Calu3 (cell line): ENCODE data around the gene ADCY6. TPM values are rescaled to one million over a fixed set of nuclear protein-coding genes. Genes with fewer than 3 reads are reported as not detected.
"Not testable (repeated sequence)": the region's sequence is repeated elsewhere in the genome, so short reads cannot be mapped to it uniquely, and the experiment has no call there.

ENCODE experiments used
- BruUV-seq: library from RNA; stranded (reverse); fragments of 400-500 nt; replicated peaks from 2 replicates; lab custom pipeline; 2021; lab: Mats Ljungman, UMichigan
- CTCF ChIA-PET: fragments of 300-600 bp; sonication (Branson Sonifier 250); formaldehyde crosslinking; loops from one replicate; lab custom pipeline; 2022; ENCODE audit warnings: antibody characterized with exemption; lab: Charles Lee
- DNase-seq: peaks from one replicate; pipeline ENCODE4 v3.0.0; 2022
- H3K27ac Mint-ChIP-seq: one replicate; pipeline ENCODE4 v1.8.0; 2022; ENCODE audit warnings: mixed read lengths; ENCODE audit not compliant: unreplicated experiment
- H3K27me3 Mint-ChIP-seq: one replicate; pipeline ENCODE4 v1.8.0; 2022; ENCODE audit warnings: mixed read lengths; ENCODE audit not compliant: unreplicated experiment
- H3K36me3 Mint-ChIP-seq: one replicate; pipeline ENCODE4 v1.8.0; 2022; ENCODE audit warnings: mild to moderate bottlenecking, moderate library complexity, mixed read lengths; ENCODE audit not compliant: insufficient read depth, unreplicated experiment
- H3K4me1 Mint-ChIP-seq: one replicate; pipeline ENCODE4 v1.8.0; 2022; ENCODE audit warnings: mild to moderate bottlenecking, low read depth, mixed read lengths; ENCODE audit not compliant: unreplicated experiment
- H3K4me3 Mint-ChIP-seq: one replicate; pipeline ENCODE4 v1.8.0; 2022; ENCODE audit warnings: mild to moderate bottlenecking, low read depth, moderate library complexity, mixed read lengths; ENCODE audit not compliant: unreplicated experiment
- H3K9me3 Mint-ChIP-seq: one replicate; pipeline ENCODE4 v1.8.0; 2022; ENCODE audit warnings: low read depth, mixed read lengths; ENCODE audit not compliant: unreplicated experiment
- CTCF ChIP-seq: fragments of 200-600 bp; IDR thresholded peaks from one replicate; pipeline ENCODE4 v1.8.0; 2022; ENCODE audit warnings: antibody characterized with exemption; ENCODE audit not compliant: unreplicated experiment
- intact Hi-C: fragments of 100-400 bp; cut with micrococcal nuclease; formaldehyde crosslinking; loops from one replicate; pipeline ENCODE4 v1.10.0; 2022; ENCODE audit not compliant: unreplicated experiment
- total RNA-seq: library from RNA; stranded (reverse); gene quantifications from 2 replicates; pipeline ENCODE4 v1.2.3, GENCODE V29; 2022

Gene ADCY6
- total RNA-seq, 1 experiment from 2014 or later, result 42.9 TPM

- BruUV-seq, result no TSS peak
- Mint-ChIP-seq H3K27ac (no peak overlapping the region), H3K9me3 (no peaks in the 10 kb centered on the region), H3K4me1 (no peaks in the 10 kb centered on the region), H3K36me3 (no peaks in the 10 kb centered on the region), H3K27me3 (peaks cover 30% of the 10 kb centered on the region), H3K4me3 (no peak overlapping the region)
- CTCF ChIA-PET, result interaction anchor here (0.6 to 1.1 kb wide), 3 partner anchors 9 to 184 kb away, joined by 3 to 4 read pairs (median 3); no protein-coding TSS in a partner anchor
- intact Hi-C loops, result no loop called here
- TF ChIP-seq CTCF, result no peak
- no peak for DNase-seq
Measured at GRCh38 chr12:48744251-48745008, 44.5 kb downstream of the ADCY6 start.

GRCh38 chr12:48739618-48740269 lies 49.1 kb downstream of the ADCY6 start:
- CTCF ChIA-PET, result interaction anchor here (0.7 kb wide), 1 partner anchor 28 kb away, joined by 3 read pairs; no protein-coding TSS in a partner anchor
- H3K27ac Mint-ChIP-seq, result no peak overlapping the region
- TF ChIP-seq CTCF, result no peak
- peaks cover 16% of the 10 kb centered on the region for H3K27me3 Mint-ChIP-seq
- H3K4me1 Mint-ChIP-seq, result no peaks in the 10 kb centered on the region
- H3K9me3 Mint-ChIP-seq, result no peaks in the 10 kb centered on the region
- H3K4me3 Mint-ChIP-seq, result no peak overlapping the region
- DNase-seq, result no peak
- BruUV-seq, result no TSS peak
- no peaks in the 10 kb centered on the region for H3K36me3 Mint-ChIP-seq
- intact Hi-C loops, result no loop called here

GRCh38 chr12:48736456-48736855 lies 52.4 kb downstream of the ADCY6 start:
- Mint-ChIP-seq H3K4me1 (no peaks in the 10 kb centered on the region), H3K27me3 (peaks cover 16% of the 10 kb centered on the region)
- intact Hi-C loops, result no loop called here

GRCh38 chr12:48728807-48729206 lies 60.1 kb downstream of the ADCY6 start:
- TF ChIP-seq CTCF, result no peak
- no peaks in the 10 kb centered on the region for H3K9me3 Mint-ChIP-seq
- BruUV-seq, result no TSS peak
- intact Hi-C loops, result no loop called here
- no peaks in the 10 kb centered on the region for H3K36me3 Mint-ChIP-seq
- H3K27me3 Mint-ChIP-seq, result no peaks in the 10 kb centered on the region
- no peaks in the 10 kb centered on the region for H3K4me1 Mint-ChIP-seq
- no peak for DNase-seq
- no peak overlapping the region for H3K27ac Mint-ChIP-seq
- CTCF ChIA-PET, result no interaction called here
- H3K4me3 Mint-ChIP-seq, result no peak overlapping the region

More at GRCh38 chr12:48736456-48736855, 52.4 kb downstream of the ADCY6 start:
- DNase-seq, result no peak
- BruUV-seq, result no TSS peak
- Mint-ChIP-seq H3K36me3 (no peaks in the 10 kb centered on the region), H3K4me3 (no peak overlapping the region), H3K9me3 (no peaks in the 10 kb centered on the region), H3K27ac (no peak overlapping the region)
- CTCF ChIA-PET, result interaction anchor here (0.6 to 0.7 kb wide), 3 partner anchors 15 to 364 kb away, joined by 4 to 8 read pairs (median 6); no protein-coding TSS in a partner anchor
- no peak for TF ChIP-seq CTCF

GRCh38 chr12:48720737-48721136 lies 68.2 kb downstream of the ADCY6 start:
- H3K4me1 Mint-ChIP-seq, BruUV-seq, H3K27me3 Mint-ChIP-seq, DNase-seq, intact Hi-C loops, H3K27ac Mint-ChIP-seq, H3K9me3 Mint-ChIP-seq, H3K4me3 Mint-ChIP-seq: not testable (repeated sequence)
- CTCF ChIA-PET, result interaction anchor here (0.6 kb wide), 1 partner anchor 16 kb away, joined by 4 read pairs; no protein-coding TSS in a partner anchor
- peaks cover 18% of the 10 kb centered on the region for H3K36me3 Mint-ChIP-seq

GRCh38 chr12:48720171-48720570 lies 68.7 kb downstream of the ADCY6 start:
- H3K4me3 Mint-ChIP-seq, H3K9me3 Mint-ChIP-seq, CTCF ChIA-PET, H3K4me1 Mint-ChIP-seq, H3K27ac Mint-ChIP-seq, DNase-seq, BruUV-seq, H3K27me3 Mint-ChIP-seq, intact Hi-C loops: not testable (repeated sequence)
- H3K36me3 Mint-ChIP-seq, result peaks cover 24% of the 10 kb centered on the region
